ENCODE results near the gene FOXD1. TPM values are rescaled to one million over a fixed set of nuclear protein-coding genes. Genes with fewer than 3 reads are reported as not detected.
A peak's percentile ranks its signal among the peaks of the same experiment; 100 is the strongest.

Gene FOXD1
- total and polyA plus RNA-seq, 2 of the 8 experiments (the other 6 are each of a cell fraction or from before 2014, with no cell fraction given) = 0.11 to 1.1 TPM

GRCh38 chr5:73446631-73447529, 1.7 kb downstream of the FOXD1 start (continued):
- TF ChIP-seq CHD7 (IDR thresholded peaks at IDR 0.05; ENCODE audit: insufficient replicate concordance, low read length) (no peak), EP300 (IDR thresholded peaks at IDR 0.05; ENCODE audit: borderline replicate concordance in 1 of 2, low read depth in 2 of 2, low read length in 2 of 2) (no peak), BRCA1 (IDR thresholded peaks at IDR 0.05; ENCODE audit: low read depth, low read length) (no peak), HDAC2 (IDR thresholded peaks at IDR 0.05; ENCODE audit: borderline replicate concordance in 1 of 2, low read depth in 2 of 2, low read length in 2 of 2) (no peak), SIN3A (conservative IDR thresholded peaks at IDR 0.05 in 1 of 2, IDR thresholded peaks at IDR 0.05 in 1 of 2; ENCODE audit: low read depth in 1 of 2, low read length in 2 of 2) (no peak), ZNF274 (IDR thresholded peaks at IDR 0.05; ENCODE audit: borderline replicate concordance, extremely low read depth, low read length) (no peak), SUZ12 (IDR thresholded peaks at IDR 0.05; ENCODE audit: low read length) (peak; percentile 95), KDM5A (IDR thresholded peaks at IDR 0.05; ENCODE audit: low read length) (no peak)

Data from H1 (cell line).